Chondrocyte (in vitro differentiated cells): ENCODE data around the gene BPIFB2. TPM values are rescaled to one million over a fixed set of nuclear protein-coding genes. Genes with fewer than 3 reads are reported as not detected.
A peak's percentile ranks its signal among the peaks of the same experiment; 100 is the strongest.

Experiments
- DNase-seq: peaks from one replicate; pipeline ENCODE4 v3.0.0; 2021; ENCODE audit warnings: mixed read lengths, low spot score
- H3K27ac Mint-ChIP-seq: one replicate; pipeline ENCODE4 v1.8.0; 2021; ENCODE audit warnings: mild to moderate bottlenecking, moderate library complexity, mixed read lengths; ENCODE audit not compliant: unreplicated experiment
- H3K27me3 Mint-ChIP-seq: 2 replicates; pipeline ENCODE4 v1.8.0; 2021; ENCODE audit warnings: low read depth, mixed read lengths
- H3K36me3 Mint-ChIP-seq: 2 replicates; pipeline ENCODE4 v1.8.0; 2021; ENCODE audit warnings: low read depth, mixed read lengths
- H3K4me1 Mint-ChIP-seq: 2 replicates; pipeline ENCODE4 v1.8.0; 2021; ENCODE audit warnings: low read depth, mild to moderate bottlenecking, mixed read lengths
- H3K4me3 Mint-ChIP-seq: one replicate; pipeline ENCODE4 v1.8.0; 2021; ENCODE audit warnings: mild to moderate bottlenecking, moderate library complexity, mixed read lengths; ENCODE audit not compliant: unreplicated experiment
- H3K9me3 Mint-ChIP-seq: 2 replicates; pipeline ENCODE4 v1.8.0; 2021; ENCODE audit warnings: low read depth, mixed read lengths
- CTCF ChIP-seq: fragments of 200-600 bp; sonication (generic); IDR thresholded peaks from 2 replicates; pipeline ENCODE4 v1.5.0; 2021; ENCODE audit warnings: antibody characterized with exemption, mild to moderate bottlenecking, moderate library complexity
- total RNA-seq: library from RNA; stranded (reverse); gene quantifications from 3 replicates; pipeline ENCODE4 v1.2.1, GENCODE V29; 2021

BPIFB2 gene
- total RNA-seq, 1 donor from 2014 or later = not detected

DNA sequence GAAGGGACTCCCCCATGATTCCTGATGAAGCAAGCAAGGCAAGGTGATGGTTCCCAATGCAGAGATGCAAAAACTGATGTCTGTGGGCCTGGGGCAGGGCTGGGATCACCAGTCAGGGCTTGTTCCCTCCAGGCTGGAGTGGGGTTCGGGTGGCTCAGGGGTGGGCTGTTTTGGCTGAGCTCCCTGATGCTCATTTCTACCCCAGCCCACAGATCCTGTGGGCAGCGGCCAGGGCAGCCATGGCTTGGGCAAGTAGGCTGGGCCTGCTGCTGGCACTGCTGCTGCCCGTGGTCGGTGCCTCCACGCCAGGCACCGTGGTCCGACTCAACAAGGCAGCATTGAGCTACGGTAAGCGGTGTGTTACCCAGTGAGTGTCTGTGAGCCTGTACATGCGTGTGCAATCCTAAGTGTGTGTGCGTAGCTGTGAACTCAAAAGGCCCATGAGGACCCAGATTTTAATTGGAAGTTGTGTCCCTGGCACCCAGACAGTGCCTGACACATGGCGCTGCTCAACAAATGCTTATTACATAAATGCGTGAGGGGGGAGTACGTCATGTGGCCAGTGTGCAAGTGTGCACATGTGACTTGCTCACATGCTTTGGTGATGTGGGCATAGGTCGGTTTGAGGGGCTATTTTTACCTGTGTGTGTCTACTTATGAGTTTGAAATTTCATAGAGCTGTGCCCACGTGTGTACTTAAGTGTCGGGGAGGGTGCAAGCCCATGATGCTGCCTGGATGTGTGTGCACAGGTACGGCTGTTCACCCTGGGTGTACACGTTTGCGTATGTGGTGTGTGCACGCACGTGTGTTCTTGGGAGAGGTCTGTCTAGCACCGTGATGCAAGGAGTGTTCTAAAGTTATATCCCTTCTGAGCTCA, 1.1 kb downstream of the BPIFB2 start:
- Mint-ChIP-seq H3K27ac (no peak overlapping the region), H3K27me3 (peaks cover 43% of the 10 kb centered on the region), H3K4me1 (peaks cover 3% of the 10 kb centered on the region), H3K9me3 (peaks cover 5% of the 10 kb centered on the region), H3K4me3 (no peak overlapping the region), H3K36me3 (no peaks in the 10 kb centered on the region)
- DNase-seq = peak; percentile 59
- TF ChIP-seq CTCF = no peak

- no peak for TF ChIP-seq CTCF
- peaks cover 3% of the 10 kb centered on the region for H3K4me1 Mint-ChIP-seq
- peak; percentile 78 for DNase-seq
- H3K36me3 Mint-ChIP-seq = no peaks in the 10 kb centered on the region
- H3K4me3 Mint-ChIP-seq = no peak overlapping the region
- H3K27me3 Mint-ChIP-seq = peaks cover 45% of the 10 kb centered on the region
- no peak overlapping the region for H3K27ac Mint-ChIP-seq
- peaks cover 5% of the 10 kb centered on the region for H3K9me3 Mint-ChIP-seq
Measured at GRCh38 chr20:33009214-33010132, 2.0 kb downstream of the BPIFB2 start.

- H3K36me3 Mint-ChIP-seq = no peaks in the 10 kb centered on the region
- H3K27me3 Mint-ChIP-seq = peaks cover 52% of the 10 kb centered on the region
- peaks cover 3% of the 10 kb centered on the region for H3K4me1 Mint-ChIP-seq
- H3K9me3 Mint-ChIP-seq = peaks cover 4% of the 10 kb centered on the region
- TF ChIP-seq CTCF = no peak
- DNase-seq = peak; percentile 19
- no peak overlapping the region for H3K4me3 Mint-ChIP-seq
- no peak overlapping the region for H3K27ac Mint-ChIP-seq
Measured at GRCh38 chr20:33010133-33010504, 2.6 kb downstream of the BPIFB2 start.

DNA sequence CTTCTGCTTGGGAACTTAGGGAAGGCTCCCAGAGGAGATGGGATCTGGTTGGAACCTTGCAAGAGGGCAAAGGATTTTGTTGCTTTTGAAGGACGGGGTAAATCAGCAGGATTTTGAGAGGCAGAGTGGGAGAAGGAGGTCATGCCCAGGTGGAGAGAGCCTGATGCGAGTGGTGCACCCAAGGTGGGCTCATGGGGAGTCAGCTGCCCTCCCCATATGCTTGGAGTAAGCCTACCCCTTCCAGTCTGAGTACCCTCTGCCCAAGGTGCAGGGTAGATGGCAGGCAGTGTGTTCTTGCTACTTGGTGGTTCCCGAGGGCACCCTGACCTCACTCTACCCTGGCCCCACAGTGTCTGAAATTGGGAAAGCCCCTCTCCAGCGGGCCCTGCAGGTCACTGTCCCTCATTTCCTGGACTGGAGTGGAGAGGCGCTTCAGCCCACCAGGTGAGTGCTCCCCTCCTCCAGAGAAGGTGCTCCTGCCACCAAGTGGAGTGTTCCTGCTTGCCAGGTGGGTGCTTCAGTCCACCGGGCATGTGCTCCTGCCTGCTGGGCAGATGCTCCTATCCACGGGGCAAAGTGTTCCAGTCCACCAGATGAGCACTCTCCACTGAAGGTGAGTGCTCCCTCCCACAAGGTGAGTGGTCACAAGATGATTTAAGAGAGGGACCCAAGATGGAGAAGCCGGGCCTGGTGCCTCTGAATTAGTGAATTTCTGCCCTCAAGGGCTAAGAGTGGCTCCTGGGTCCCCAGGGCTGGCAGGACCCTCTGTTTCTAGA, 3.4 kb downstream of the BPIFB2 start:
- peaks cover 59% of the 10 kb centered on the region for H3K27me3 Mint-ChIP-seq
- peak; percentile 44 for DNase-seq
- peaks cover 3% of the 10 kb centered on the region for H3K4me1 Mint-ChIP-seq

More for the DNA sequence above, 3.4 kb downstream of the BPIFB2 start:
- Mint-ChIP-seq H3K9me3 (no peaks in the 10 kb centered on the region), H3K27ac (no peak overlapping the region), H3K36me3 (no peaks in the 10 kb centered on the region), H3K4me3 (no peak overlapping the region)
- no peak for TF ChIP-seq CTCF
